ENCODE data around the gene SHC3.

- TF ChIP-seq CTCF (IDR thresholded peaks at IDR 0.05) (no peak), ZFX (IDR thresholded peaks at IDR 0.05; ENCODE audit: borderline replicate concordance) (no peak)
Measured at GRCh38 chr9:88987661-88988060, 191.0 kb downstream of the SHC3 start.

All from 22Rv1 (cell line).